Upper lobe of right lung (tissue), 1 donor: ENCODE data around the gene MYO5B. TPM values are rescaled to one million over a fixed set of nuclear protein-coding genes. Genes with fewer than 3 reads are reported as not detected.

Source experiments
- ATAC-seq: fragments of 200-7000 bp; cut with Tn5 transposase; one replicate; pipeline ENCODE4 v1.9.1; 2020; ENCODE audit warnings: mild to moderate bottlenecking, moderate library complexity
- DNase-seq: peaks from one replicate; pipeline ENCODE4 v3.0.0-alpha.2; 2020
- H3K27ac ChIP-seq: fragments of 200-600 bp; one replicate; pipeline ENCODE4 v1.8.0; 2022
- H3K27me3 ChIP-seq: fragments of 200-600 bp; one replicate; pipeline ENCODE4 v1.8.0; 2022; ENCODE audit warnings: mild to moderate bottlenecking
- H3K36me3 ChIP-seq: fragments of 200-600 bp; one replicate; pipeline ENCODE4 v1.8.0; 2022
- H3K4me1 ChIP-seq: fragments of 200-600 bp; one replicate; pipeline ENCODE4 v1.8.0; 2022
- H3K4me3 ChIP-seq: fragments of 200-600 bp; one replicate; pipeline ENCODE4 v1.8.0; 2022; ENCODE audit warnings: mild to moderate bottlenecking
- H3K9me3 ChIP-seq: fragments of 200-600 bp; one replicate; pipeline ENCODE4 v1.8.0; 2022
- CTCF ChIP-seq: fragments of 200-600 bp; IDR thresholded peaks from one replicate; pipeline ENCODE4 v1.8.0; 2022; ENCODE audit warnings: antibody characterized with exemption
- intact Hi-C: fragments of 100-400 bp; cut with DNase I; formaldehyde crosslinking; loops from one replicate; pipeline ENCODE4 v1.11.0; 2022
- total RNA-seq: library from RNA; stranded (reverse); fragmentation: NEBNext Ultra II Directional; extraction: Animal tissue kit (Norgen Biotek cat#: 25700); gene quantifications from one replicate; pipeline ENCODE4 v1.2.1, GENCODE V29; 2021
- donor health status: DM: no; HTN: yes; CAD: no; lungs with severe emphysema.

MYO5B gene
- total RNA-seq, 1 donor from 2014 or later, result 31.6 TPM

- Histone ChIP-seq H3K4me1 (peaks cover 9% of the 10 kb centered on the region), H3K4me3 (no peak overlapping the region), H3K36me3 (no peaks in the 10 kb centered on the region), H3K9me3 (no peaks in the 10 kb centered on the region), H3K27ac (no peak overlapping the region), H3K27me3 (no peaks in the 10 kb centered on the region)
- DNase-seq (no peak), ATAC-seq (no peak)
- TF ChIP-seq CTCF, result no peak
- intact Hi-C loops, result no loop called here
These were observed 81.2 kb downstream of the MYO5B start for GRCh38 chr18:50113726-50114125.

GRCh38 chr18:50111398-50111797, 83.5 kb downstream of the MYO5B start:
- DNase-seq, result no peak
- Histone ChIP-seq H3K27me3 (no peaks in the 10 kb centered on the region), H3K36me3 (no peaks in the 10 kb centered on the region), H3K9me3 (no peaks in the 10 kb centered on the region), H3K4me3 (no peak overlapping the region), H3K4me1 (peaks cover 9% of the 10 kb centered on the region), H3K27ac (no peak overlapping the region)
- intact Hi-C loops, result no loop called here
- ATAC-seq, result no peak
- TF ChIP-seq CTCF, result no peak

GRCh38 chr18:50107468-50107977, 87.4 kb downstream of the MYO5B start:
- Histone ChIP-seq H3K4me1 (no peaks in the 10 kb centered on the region), H3K27me3 (no peaks in the 10 kb centered on the region), H3K9me3 (no peaks in the 10 kb centered on the region), H3K27ac (no peak overlapping the region), H3K36me3 (no peaks in the 10 kb centered on the region), H3K4me3 (no peak overlapping the region)
- intact Hi-C loops, result no loop called here
- ATAC-seq (no peak), DNase-seq (no peak)
- TF ChIP-seq CTCF, result no peak

- H3K27me3 ChIP-seq, result no peaks in the 10 kb centered on the region
- intact Hi-C loops, result no loop called here
- ATAC-seq (no peak), DNase-seq (no peak)
- H3K4me1 ChIP-seq, result no peaks in the 10 kb centered on the region
- H3K36me3 ChIP-seq, result no peaks in the 10 kb centered on the region
- TF ChIP-seq CTCF, result no peak
- H3K27ac ChIP-seq, result no peak overlapping the region
- H3K9me3 ChIP-seq, result no peaks in the 10 kb centered on the region
- H3K4me3 ChIP-seq, result no peak overlapping the region
These were observed 89.9 kb downstream of the MYO5B start for GRCh38 chr18:50105027-50105426.

GRCh38 chr18:50104421-50104820, 90.5 kb downstream of the MYO5B start:
- intact Hi-C loops, result no loop called here
- no peaks in the 10 kb centered on the region for H3K36me3 ChIP-seq
- TF ChIP-seq CTCF, result no peak
- no peaks in the 10 kb centered on the region for H3K9me3 ChIP-seq
- H3K27ac ChIP-seq, result no peak overlapping the region
- ATAC-seq (no peak), DNase-seq (no peak)
- H3K4me3 ChIP-seq, result no peak overlapping the region
- H3K27me3 ChIP-seq, result no peaks in the 10 kb centered on the region
- no peaks in the 10 kb centered on the region for H3K4me1 ChIP-seq

- ATAC-seq (no peak), DNase-seq (no peak)
- Histone ChIP-seq H3K4me1 (no peaks in the 10 kb centered on the region), H3K36me3 (no peaks in the 10 kb centered on the region), H3K27ac (no peak overlapping the region), H3K27me3 (no peaks in the 10 kb centered on the region), H3K9me3 (no peaks in the 10 kb centered on the region), H3K4me3 (no peak overlapping the region)
- TF ChIP-seq CTCF, result no peak
- intact Hi-C loops, result no loop called here
These were observed 95.1 kb downstream of the MYO5B start for GRCh38 chr18:50099725-50100407.
